ENCODE measurements around the gene TOR4A. TPM values are rescaled to one million over a fixed set of nuclear protein-coding genes. Genes with fewer than 3 reads are reported as not detected.
A peak's percentile ranks its signal among the peaks of the same experiment; 100 is the strongest.

TOR4A gene
- total RNA-seq, 1 experiment from 2014 or later, result 37.1 TPM

DNA sequence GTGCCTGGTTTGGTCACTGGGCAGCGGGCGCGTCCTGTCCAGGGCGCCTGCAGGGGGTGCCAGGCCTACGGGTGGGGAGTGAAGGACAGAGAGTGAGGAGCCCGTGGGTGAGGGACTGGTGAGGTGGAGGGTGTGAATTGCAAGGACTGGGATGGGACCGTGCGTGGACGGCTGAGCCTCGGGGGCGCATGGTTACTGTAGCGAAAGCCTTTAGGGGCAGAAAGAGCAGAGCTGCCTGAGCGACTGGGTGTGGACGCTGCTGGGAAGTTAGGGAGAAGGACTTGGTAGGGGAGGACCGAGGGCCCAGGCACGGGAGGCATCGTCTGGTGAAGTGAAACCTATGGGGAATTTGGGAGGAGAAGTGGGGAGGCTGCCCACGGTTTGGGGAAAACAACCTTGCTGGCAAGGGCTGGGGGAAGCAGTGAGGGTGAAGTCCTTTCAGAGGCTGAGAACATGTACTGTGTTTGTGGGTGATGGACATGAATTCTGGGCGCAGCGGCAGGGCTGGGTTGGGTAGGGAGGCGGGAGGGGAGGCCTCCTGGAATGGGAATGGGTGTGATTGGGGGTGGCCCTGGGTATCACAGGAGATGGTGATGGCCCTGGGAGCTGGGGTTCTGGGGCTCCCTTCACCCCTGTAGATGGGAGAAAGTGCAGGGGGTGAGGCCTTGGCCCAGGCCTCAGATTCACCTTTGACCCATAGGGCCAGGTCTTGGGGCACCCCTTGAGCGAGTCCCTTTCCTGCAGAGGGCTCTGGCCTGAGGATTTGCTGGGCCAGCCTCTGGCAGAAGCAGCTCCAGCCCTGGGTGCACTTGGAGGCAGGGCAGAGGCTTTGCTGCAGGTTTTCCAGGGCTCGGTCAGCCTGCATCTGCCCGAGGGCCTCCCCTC, 1.7 kb upstream of the TOR4A start:
- H3K9me3 ChIP-seq (ENCODE audit: control insufficient read depth, insufficient read depth, low read depth, low read length), result no peaks in the 10 kb centered on the region
- TF ChIP-seq, protein P1, sequence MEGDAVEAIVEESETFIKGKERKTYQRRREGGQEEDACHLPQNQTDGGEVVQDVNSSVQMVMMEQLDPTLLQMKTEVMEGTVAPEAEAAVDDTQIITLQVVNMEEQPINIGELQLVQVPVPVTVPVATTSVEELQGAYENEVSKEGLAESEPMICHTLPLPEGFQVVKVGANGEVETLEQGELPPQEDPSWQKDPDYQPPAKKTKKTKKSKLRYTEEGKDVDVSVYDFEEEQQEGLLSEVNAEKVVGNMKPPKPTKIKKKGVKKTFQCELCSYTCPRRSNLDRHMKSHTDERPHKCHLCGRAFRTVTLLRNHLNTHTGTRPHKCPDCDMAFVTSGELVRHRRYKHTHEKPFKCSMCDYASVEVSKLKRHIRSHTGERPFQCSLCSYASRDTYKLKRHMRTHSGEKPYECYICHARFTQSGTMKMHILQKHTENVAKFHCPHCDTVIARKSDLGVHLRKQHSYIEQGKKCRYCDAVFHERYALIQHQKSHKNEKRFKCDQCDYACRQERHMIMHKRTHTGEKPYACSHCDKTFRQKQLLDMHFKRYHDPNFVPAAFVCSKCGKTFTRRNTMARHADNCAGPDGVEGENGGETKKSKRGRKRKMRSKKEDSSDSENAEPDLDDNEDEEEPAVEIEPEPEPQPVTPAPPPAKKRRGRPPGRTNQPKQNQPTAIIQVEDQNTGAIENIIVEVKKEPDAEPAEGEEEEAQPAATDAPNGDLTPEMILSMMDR (IDR thresholded peaks at IDR 0.05), result no peak
- TF ChIP-seq TCF7L2 (IDR thresholded peaks at IDR 0.05; ENCODE audit: low read depth, low read length) (no peak), POLR2AphosphoS5 (IDR thresholded peaks at IDR 0.05; ENCODE audit: low read depth, low read length) (no peak), SIN3A (IDR thresholded peaks at IDR 0.05; ENCODE audit: borderline replicate concordance, insufficient read depth, low read depth, low read length) (no peak)
- TF ChIP-seq, protein P2, sequence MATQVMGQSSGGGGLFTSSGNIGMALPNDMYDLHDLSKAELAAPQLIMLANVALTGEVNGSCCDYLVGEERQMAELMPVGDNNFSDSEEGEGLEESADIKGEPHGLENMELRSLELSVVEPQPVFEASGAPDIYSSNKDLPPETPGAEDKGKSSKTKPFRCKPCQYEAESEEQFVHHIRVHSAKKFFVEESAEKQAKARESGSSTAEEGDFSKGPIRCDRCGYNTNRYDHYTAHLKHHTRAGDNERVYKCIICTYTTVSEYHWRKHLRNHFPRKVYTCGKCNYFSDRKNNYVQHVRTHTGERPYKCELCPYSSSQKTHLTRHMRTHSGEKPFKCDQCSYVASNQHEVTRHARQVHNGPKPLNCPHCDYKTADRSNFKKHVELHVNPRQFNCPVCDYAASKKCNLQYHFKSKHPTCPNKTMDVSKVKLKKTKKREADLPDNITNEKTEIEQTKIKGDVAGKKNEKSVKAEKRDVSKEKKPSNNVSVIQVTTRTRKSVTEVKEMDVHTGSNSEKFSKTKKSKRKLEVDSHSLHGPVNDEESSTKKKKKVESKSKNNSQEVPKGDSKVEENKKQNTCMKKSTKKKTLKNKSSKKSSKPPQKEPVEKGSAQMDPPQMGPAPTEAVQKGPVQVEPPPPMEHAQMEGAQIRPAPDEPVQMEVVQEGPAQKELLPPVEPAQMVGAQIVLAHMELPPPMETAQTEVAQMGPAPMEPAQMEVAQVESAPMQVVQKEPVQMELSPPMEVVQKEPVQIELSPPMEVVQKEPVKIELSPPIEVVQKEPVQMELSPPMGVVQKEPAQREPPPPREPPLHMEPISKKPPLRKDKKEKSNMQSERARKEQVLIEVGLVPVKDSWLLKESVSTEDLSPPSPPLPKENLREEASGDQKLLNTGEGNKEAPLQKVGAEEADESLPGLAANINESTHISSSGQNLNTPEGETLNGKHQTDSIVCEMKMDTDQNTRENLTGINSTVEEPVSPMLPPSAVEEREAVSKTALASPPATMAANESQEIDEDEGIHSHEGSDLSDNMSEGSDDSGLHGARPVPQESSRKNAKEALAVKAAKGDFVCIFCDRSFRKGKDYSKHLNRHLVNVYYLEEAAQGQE (IDR thresholded peaks at IDR 0.05; ENCODE audit: insufficient read depth in 1 of 2, low read depth in 2 of 2, low read length in 1 of 2), result no peak
- in situ Hi-C loops (cut with HindIII; ENCODE audit: low pct_unique_long_range_greater_than_20kb, low sequenced_read_pairs) (no loop called here), intact Hi-C loops (cut with micrococcal nuclease; ENCODE audit: unreplicated experiment) (no loop called here)
- H3K4me1 ChIP-seq (ENCODE audit: control insufficient read depth, insufficient read depth, low read length), result peaks cover 13% of the 10 kb centered on the region
- no peak overlapping the region for H3K4me3 ChIP-seq (ENCODE audit: low read depth in 2 of 2, low read length in 2 of 2)
- no TSS peak for BruUV-seq (replicated peaks)
- no peaks in the 10 kb centered on the region for H3K27me3 ChIP-seq (ENCODE audit: control insufficient read depth, insufficient read depth, low read length)
- H3K27ac ChIP-seq (ENCODE audit: low read length), result peak overlapping the region; percentile 84
- CTCF ChIA-PET, result interaction anchor here (0.7 kb wide), 1 partner anchor 11 kb away, joined by 6 read pairs; no protein-coding TSS in a partner anchor
- POLR2A ChIA-PET, result interaction anchor here (0.5 to 0.6 kb wide), 2 partner anchors 17 to 95 kb away, joined by 3 read pairs; no protein-coding TSS in a partner anchor
- ATAC-seq, result peak; percentile 47
- DNase-seq (ENCODE audit: low read depth, low spot score), result no peak
- peaks cover 3% of the 10 kb centered on the region; the same call in 1 of the 2 replicates for H3K36me3 ChIP-seq (ENCODE audit: control insufficient read depth, insufficient read depth, low read length)

DNA sequence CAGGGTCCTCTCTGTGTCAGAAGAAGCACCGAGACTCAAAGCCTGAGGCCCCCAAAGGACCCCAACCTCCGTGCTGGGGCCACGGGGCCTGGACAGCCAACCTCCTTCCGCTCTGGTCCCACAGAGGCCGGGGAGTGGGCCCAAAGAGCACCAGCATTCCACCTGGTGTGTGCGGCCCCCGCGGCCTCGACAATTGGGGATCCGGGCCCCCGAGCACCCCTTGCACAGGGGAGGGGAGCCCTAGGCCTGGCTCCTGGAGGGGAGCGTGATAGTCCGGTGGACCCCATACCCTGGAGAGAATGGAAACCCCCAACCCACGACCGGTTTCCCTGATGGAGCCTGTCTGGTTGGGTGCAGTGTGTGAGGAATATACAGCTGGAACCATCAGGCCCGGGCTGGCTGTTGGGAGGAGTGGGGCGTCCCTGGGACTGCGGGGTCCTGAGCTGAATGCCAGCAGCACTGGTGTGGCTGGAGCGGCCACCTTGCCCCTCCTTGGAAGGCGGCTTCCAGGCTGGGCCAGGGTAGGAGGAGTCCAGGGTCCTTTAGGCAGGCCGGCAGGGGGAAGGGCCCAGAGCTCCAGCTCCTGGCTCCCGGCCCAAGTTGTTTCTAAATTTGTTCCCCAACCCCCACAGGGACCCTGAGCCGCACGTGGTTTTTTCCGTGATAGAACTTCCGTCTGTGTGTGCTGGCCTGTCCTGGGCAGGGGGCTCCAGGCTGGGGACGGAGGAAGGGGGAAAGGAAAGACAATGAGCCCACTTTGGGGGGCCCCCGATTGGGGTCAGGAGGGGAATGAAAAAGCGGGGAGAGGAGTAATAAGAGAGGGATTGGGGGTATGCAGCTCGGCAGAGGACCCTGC, 825 bp upstream of the TOR4A start:
- ATAC-seq, result peak; percentile 61
- POLR2A ChIA-PET, result interaction anchor here (0.5 to 0.6 kb wide), 3 partner anchors 10 to 94 kb away, joined by 3 to 9 read pairs (median 3); no protein-coding TSS in a partner anchor
- H3K27ac ChIP-seq (ENCODE audit: low read length), result peak overlapping the region; percentile 84
- peaks cover 13% of the 10 kb centered on the region for H3K4me1 ChIP-seq (ENCODE audit: control insufficient read depth, insufficient read depth, low read length)
- no peak for DNase-seq (ENCODE audit: low read depth, low spot score)
- BruUV-seq (replicated peaks), result no TSS peak
- H3K36me3 ChIP-seq (ENCODE audit: control insufficient read depth, insufficient read depth, low read length), result peaks cover 3% of the 10 kb centered on the region; the same call in 1 of the 2 replicates
- H3K27me3 ChIP-seq (ENCODE audit: control insufficient read depth, insufficient read depth, low read length), result no peaks in the 10 kb centered on the region
- CTCF ChIA-PET, result interaction anchor here (0.7 to 1.1 kb wide), 2 partner anchors 10 to 11 kb away, joined by 3 to 6 read pairs; no protein-coding TSS in a partner anchor
- peak overlapping the region; percentile 55 to 73 for H3K4me3 ChIP-seq (ENCODE audit: low read depth in 2 of 2, low read length in 2 of 2)
- H3K9me3 ChIP-seq (ENCODE audit: control insufficient read depth, insufficient read depth, low read depth, low read length), result no peaks in the 10 kb centered on the region
- in situ Hi-C loops (cut with HindIII; ENCODE audit: low pct_unique_long_range_greater_than_20kb, low sequenced_read_pairs) (no loop called here), intact Hi-C loops (cut with micrococcal nuclease; ENCODE audit: unreplicated experiment) (no loop called here)
- TF ChIP-seq, protein P1 (IDR thresholded peaks at IDR 0.05), result no peak
- TF ChIP-seq TCF7L2 (IDR thresholded peaks at IDR 0.05; ENCODE audit: low read depth, low read length), result no peak
- TF ChIP-seq SIN3A (IDR thresholded peaks at IDR 0.05; ENCODE audit: borderline replicate concordance, insufficient read depth, low read depth, low read length), result no peak
- no peak for TF ChIP-seq POLR2AphosphoS5 (IDR thresholded peaks at IDR 0.05; ENCODE audit: low read depth, low read length)
